Right lobe of liver (tissue), 6 donors: Measurements from ENCODE around the gene NEU1. TPM values are rescaled to one million over a fixed set of nuclear protein-coding genes. Genes with fewer than 3 reads are reported as not detected.
A peak's percentile ranks its signal among the peaks of the same experiment; 100 is the strongest.
"Not testable (repeated sequence)": the region's sequence is repeated elsewhere in the genome, so short reads cannot be mapped to it uniquely, and the experiment has no call there.

Source experiments
- ATAC-seq, 4 donors: fragments of 200-7000 bp; cut with Tn5 transposase; one replicate each; pipeline ENCODE4 v1.9.1; 2020; ENCODE audit warnings: mild to moderate bottlenecking in 4 of 4, moderate library complexity in 4 of 4
- DNase-seq, 3 donors: peaks; one replicate each; pipeline ENCODE4 v3.0.0-alpha.2; 2020
- H3K27ac ChIP-seq, 3 donors: fragments of 200-600 bp; one replicate each; pipeline ENCODE4 v1.8.0; 2022
- H3K27me3 ChIP-seq, 2 donors: fragments of 200-600 bp; one replicate each; pipeline ENCODE4 v1.8.0; 2022
- H3K36me3 ChIP-seq, 4 donors: fragments of 200-600 bp; sonication (generic) in 1 of 4; one replicate each; pipeline versions ENCODE4 v1.5.1 to v1.8.0; 2017 to 2022; ENCODE audit warnings: control low read depth in 1 of 4
- H3K4me1 ChIP-seq, 4 donors: fragments of 200-600 bp; sonication (generic) in 1 of 4; one replicate each; pipeline versions ENCODE4 v1.5.1 to v1.8.0; 2017 to 2022; ENCODE audit warnings: control low read depth in 1 of 4
- H3K4me3 ChIP-seq, 3 donors: fragments of 200-600 bp; one replicate each; pipeline ENCODE4 v1.8.0; 2022
- H3K9me3 ChIP-seq, 4 donors: fragments of 200-600 bp; sonication (generic) in 1 of 4; one replicate each; pipeline versions ENCODE4 v1.5.1 to v1.8.0; 2017 to 2022; ENCODE audit warnings: control low read depth in 1 of 4
- CTCF ChIP-seq, 4 donors: fragments of 200-600 bp in 3 of 4; fragments of 450-650 bp in 1 of 4; IDR thresholded peaks; one replicate each; pipeline versions ENCODE4 v1.5.1 to v1.8.0; 2016 to 2022; ENCODE audit warnings: antibody characterized with exemption in 4 of 4, mild to moderate bottlenecking in 2 of 4
- POLR2A ChIP-seq: fragments of 450-650 bp; IDR thresholded peaks from one replicate; pipeline ENCODE4 v1.6.1; 2017; ENCODE audit warnings: antibody characterized with exemption, mild to moderate bottlenecking
- WGBS: methylation state at CpG from one replicate; pipeline ENCODE4 v1.1.6; 2018; ENCODE audit warnings: low coverage, low lambda C conversion rate; ENCODE audit not compliant: insufficient coverage; ENCODE audit errors: missing lambda C conversion rate; 5-methylcytosine and 5-hydroxymethylcytosine counted together
- intact Hi-C, 2 donors: fragments of 100-400 bp; cut with DNase I; formaldehyde crosslinking; loops; one replicate each; pipeline versions ENCODE4 v1.11.2 to v1.14.1; 2022
- total RNA-seq, 6 experiments: library from RNA; depleted of rRNA in 2 of 6; stranded (reverse); fragments of >200 nt in 2 of 6; fragmentation: NEBNext Ultra II Directional in 3 of 6; extraction: Animal tissue kit (Norgen Biotek cat#: 25700) in 3 of 6; gene quantifications; one replicate each; pipeline versions ENCODE4 v1.1.0 to v1.2.4, GENCODE V29; 2016 to 2023
- donor health status: DM: no; HTN: yes; CAD: no.
- donor health status: DM: no; HTN: no; CAD: no.
- donor health status: DM: no; HTN: no; CAD: no.
- donor health status: DM: no; HTN: yes; CAD: no.
- donor health status: DM: no; HTN: yes; CAD: no.

Gene NEU1
- total RNA-seq, 6 experiments from 2014 or later: 20.3 to 44.8 (median 34.1) TPM

- peak overlapping the region; percentile 97 to 100 (median 99) for H3K27ac ChIP-seq
- peak overlapping the region; percentile 33 to 59 (median 53) for H3K4me3 ChIP-seq
- intact Hi-C loops: no loop called here
- ATAC-seq: peak in 3 of 4 donors; percentile 11 to 49 (median 33)
- H3K36me3 ChIP-seq: no peaks in the 10 kb centered on the region
- no peak for TF ChIP-seq POLR2A
- no peak for TF ChIP-seq CTCF (IDR thresholded peaks at IDR 0.05)
- DNase-seq: peak; percentile 74 to 79 (median 76)
- no peaks in the 10 kb centered on the region for H3K9me3 ChIP-seq
- H3K4me1 ChIP-seq: peaks cover 0 to 44% (median 15%) of the 10 kb centered on the region in 4 donors
- no peaks in the 10 kb centered on the region for H3K27me3 ChIP-seq
- WGBS: 9% methylated on average over 33 of the region's 39 CpGs
Observed at GRCh38 chr6:31821301-31822035, 41.2 kb downstream of the NEU1 start.

GRCh38 chr6:31820399-31820798 lies 42.2 kb downstream of the NEU1 start:
- H3K9me3 ChIP-seq, intact Hi-C loops, H3K4me3 ChIP-seq, H3K27me3 ChIP-seq, DNase-seq, ATAC-seq, H3K36me3 ChIP-seq: not testable (repeated sequence)
- 81% methylated on average over 5 of the region's 10 CpGs for WGBS
- H3K27ac ChIP-seq: peak overlapping the region in 2 of 3 donors; percentile 99 to 100
- peaks cover 0 to 36% (median 14%) of the 10 kb centered on the region in 4 donors for H3K4me1 ChIP-seq

- DNase-seq (no peak), ATAC-seq (no peak)
- Histone ChIP-seq H3K9me3 (no peaks in the 10 kb centered on the region), H3K36me3 (no peaks in the 10 kb centered on the region), H3K4me1 (peaks cover 0 to 36% (median 14%) of the 10 kb centered on the region in 4 donors), H3K27ac (peak overlapping the region in 2 of 3 donors; percentile 79 to 100), H3K27me3 (no peaks in the 10 kb centered on the region), H3K4me3 (no peak overlapping the region)
- no peak for TF ChIP-seq CTCF (IDR thresholded peaks at IDR 0.05)
- TF ChIP-seq POLR2A: no peak
- intact Hi-C loops: no loop called here
Observed at GRCh38 chr6:31819871-31820299, 42.7 kb downstream of the NEU1 start.

- intact Hi-C loops, H3K27me3 ChIP-seq, H3K36me3 ChIP-seq, DNase-seq, H3K9me3 ChIP-seq: not testable (repeated sequence)
- peak overlapping the region; percentile 35 to 59 (median 52) for H3K4me3 ChIP-seq
- WGBS: 9% methylated on average over 5 of the region's 8 CpGs
- ATAC-seq: peak in 2 of 4 donors; percentile 0
- H3K4me1 ChIP-seq: peaks cover 0 to 43% (median 19%) of the 10 kb centered on the region in 4 donors
- peak overlapping the region; percentile 68 to 100 (median 79) for H3K27ac ChIP-seq
Observed at GRCh38 chr6:31817929-31818511, 44.6 kb downstream of the NEU1 start.

GRCh38 chr6:31817133-31817928 lies 45.3 kb downstream of the NEU1 start:
- TF ChIP-seq CTCF (IDR thresholded peaks at IDR 0.05): peak in 2 of 4 donors; percentile 5 to 8
- peaks cover 0 to 40% (median 17%) of the 10 kb centered on the region in 4 donors for H3K4me1 ChIP-seq

More at GRCh38 chr6:31817133-31817928, 45.3 kb downstream of the NEU1 start:
- H3K27me3 ChIP-seq, H3K36me3 ChIP-seq, intact Hi-C loops, H3K9me3 ChIP-seq: not testable (repeated sequence)
- peak in 2 of 3 donors; percentile 71 to 81 for DNase-seq
- ATAC-seq: peak in 3 of 4 donors; percentile 3 to 11 (median 6)
- peak overlapping the region; percentile 68 to 100 (median 79) for H3K27ac ChIP-seq
- peak overlapping the region; percentile 35 to 59 (median 52) for H3K4me3 ChIP-seq
- WGBS: 0% methylated on average over 7 of the region's 37 CpGs
